GM12878 (cell line): ENCODE results near the gene YARS1. TPM values are rescaled to one million over a fixed set of nuclear protein-coding genes. Genes with fewer than 3 reads are reported as not detected.

Experiments
- ATAC-seq: fragments of 200-7000 bp; cut with Tn5 transposase; 3 replicates; pipeline ENCODE4 v1.9.1; 2020; ENCODE audit warnings: mild to moderate bottlenecking, moderate library complexity
- BruUV-seq: library from RNA; stranded (reverse); fragments of 400-500 nt; replicated peaks from 2 replicates; lab custom pipeline; 2021; lab: Mats Ljungman, UMichigan
- CTCF ChIA-PET: fragments of 300-600 bp; sonication (Branson Sonifier 250); formaldehyde crosslinking; extraction: SDS; loops from one replicate; lab custom pipeline; 2021; ENCODE audit warnings: inconsistent platforms; lab: Yijun Ruan, JAX
- POLR2A ChIA-PET: fragments of 350-600 bp; formaldehyde crosslinking; extraction: SDS; loops from one replicate; lab custom pipeline; 2021; ENCODE audit warnings: inconsistent platforms; lab: Charles Lee
- RAD21 ChIA-PET: fragments of 300-600 bp; sonication (Branson Sonifier 250); formaldehyde crosslinking; loops from one replicate; lab custom pipeline; 2023; ENCODE audit warnings: antibody characterized with exemption; ENCODE audit not compliant: unreplicated experiment; lab: Charles Lee
- SMC1A ChIA-PET: fragments of 300-600 bp; sonication (Branson Sonifier 250); formaldehyde crosslinking; loops from one replicate; lab custom pipeline; 2023; ENCODE audit not compliant: unreplicated experiment, uncharacterized antibody; lab: Charles Lee
- DNase-seq: peaks from one replicate; pipeline ENCODE4 v3.0.0-alpha.2; 2011; ENCODE audit warnings: low read depth, low spot score
- FAIRE-seq: peaks from 3 replicates; lab custom pipeline; 2011; peaks lifted over from hg19 to GRCh38; lab: Jason Lieb, UNC
- H2AFZ ChIP-seq: 2 replicates; pipeline ENCODE4 v1.6.0; 2011; ENCODE audit warnings: low read depth, low read length, control low read depth; ENCODE audit not compliant: control insufficient read depth
- H3K27ac ChIP-seq: 2 replicates; pipeline ENCODE4 v1.5.1; 2011; ENCODE audit warnings: control low read depth; ENCODE audit not compliant: control insufficient read depth, insufficient read depth
- H3K27me3 ChIP-seq, 2 experiments: replicated peaks in 1 of 2; 2 replicates each; pipeline versions ENCODE4 v1.6.0 to v1.6.1; 2011; ENCODE audit warnings: low read length in 1 of 2; ENCODE audit not compliant: control insufficient read depth in 2 of 2, insufficient read depth in 2 of 2
- H3K36me3 ChIP-seq, 2 experiments: 2 replicates each; pipeline ENCODE4 v1.5.1; 2011; ENCODE audit warnings: low read length in 1 of 2; ENCODE audit not compliant: control insufficient read depth in 2 of 2, insufficient read depth in 2 of 2
- H3K4me1 ChIP-seq: 2 replicates; pipeline ENCODE4 v1.6.1; 2011; ENCODE audit warnings: mild to moderate bottlenecking, low read length, moderate library complexity, mixed read lengths; ENCODE audit not compliant: control insufficient read depth, insufficient read depth
- H3K4me2 ChIP-seq: 2 replicates; pipeline ENCODE4 v1.6.0; 2011; ENCODE audit warnings: control low read depth; ENCODE audit not compliant: control insufficient read depth, insufficient read depth
- H3K4me3 ChIP-seq: fragments of 200-600 bp; sonication (generic); 2 replicates; pipeline ENCODE4 v1.5.1; 2016
- H3K79me2 ChIP-seq: 2 replicates; pipeline ENCODE4 v1.6.0; 2011; ENCODE audit warnings: low read length; ENCODE audit not compliant: control insufficient read depth, insufficient read depth
- H3K9ac ChIP-seq: 2 replicates; pipeline ENCODE4 v1.8.0; 2011; ENCODE audit warnings: low read length, control low read depth, mixed read lengths; ENCODE audit not compliant: control insufficient read depth, insufficient read depth
- H3K9me3 ChIP-seq: replicated peaks from 3 replicates; pipeline ENCODE4 v1.5.1; 2011; ENCODE audit warnings: mild to moderate bottlenecking, low read length; ENCODE audit not compliant: control insufficient read depth, insufficient read depth
- H4K20me1 ChIP-seq: 2 replicates; pipeline ENCODE4 v1.6.0; 2011; ENCODE audit not compliant: control insufficient read depth, insufficient read depth
- CHD2 ChIP-seq: IDR thresholded peaks from 2 replicates; pipeline ENCODE4 v1.6.1; 2011; ENCODE audit warnings: low read depth, low read length, improper control_type of control experiment, borderline replicate concordance
- EGR1 ChIP-seq, 2 experiments: IDR thresholded peaks; 1 replicate in 1 of 2; 2 replicates in 1 of 2; pipeline ENCODE4 v1.6.1; 2011 to 2012; ENCODE audit warnings: low read depth in 2 of 2, low read length in 2 of 2, borderline replicate concordance in 1 of 2, mild to moderate bottlenecking in 1 of 2, moderate library complexity in 1 of 2
- ESRRA ChIP-seq: IDR thresholded peaks from 2 replicates; pipeline ENCODE4 v1.6.1; 2012; ENCODE audit warnings: mild to moderate bottlenecking, low read length, improper control_type of control experiment
- HCFC1 ChIP-seq: fragments of 150-350 bp; IDR thresholded peaks from 2 replicates; pipeline ENCODE4 v1.6.1; 2014; ENCODE audit warnings: low read length
- SMAD5 ChIP-seq: IDR thresholded peaks from 2 replicates; pipeline ENCODE4 v1.6.1; 2016; ENCODE audit warnings: antibody characterized with exemption, low read depth
- SREBF1 ChIP-seq: IDR thresholded peaks from 2 replicates; pipeline ENCODE4 v1.6.1; 2012; ENCODE audit warnings: mild to moderate bottlenecking, low read length
- SREBF2 ChIP-seq: IDR thresholded peaks from 2 replicates; pipeline ENCODE4 v1.6.1; 2012; ENCODE audit warnings: mild to moderate bottlenecking, low read length
- WGBS: methylation state at CpG from one replicate; pipeline ENCODE4 v1.1.6; 2016; ENCODE audit warnings: low lambda C conversion rate; ENCODE audit not compliant: insufficient replicate concordance, insufficient coverage; ENCODE audit errors: missing lambda C conversion rate; 5-methylcytosine and 5-hydroxymethylcytosine counted together
- in situ Hi-C: fragments of 300-500 bp; cut with MboI; formaldehyde crosslinking; loops from 9 replicates; pipeline ENCODE4 v1.14.3; 2018; ENCODE audit warnings: mixed read lengths
- intact Hi-C: fragments of 100-400 bp; cut with micrococcal nuclease; formaldehyde crosslinking; loops from one replicate; pipeline ENCODE4 v1.14.2; 2022; ENCODE audit not compliant: unreplicated experiment
- polyA plus RNA-seq, 11 experiments: library from polyadenylated mRNA; depleted of rRNA in 4 of 11; unstranded in 6 of 11; stranded (reverse) in 5 of 11; fragments of >200 nt; fragmentation: Nextera tagmentation in 4 of 11; fragmentation: Illumina TruSeq in 1 of 11; extraction: Ambion mirVana in 4 of 11; extraction: Trizol in 1 of 11; gene quantifications; 1 replicate in 1 of 11; 2 replicates in 10 of 11; pipeline versions ENCODE4 v1.2.1 to v1.2.3, GENCODE V29; 2011 to 2016; ENCODE audit warnings: inconsistent platforms in 2 of 11, missing spikeins in 2 of 11, low read depth in 1 of 11
- total RNA-seq, 4 experiments: library from RNA; depleted of rRNA in 3 of 4; stranded (reverse); fragments of >200 nt in 3 of 4; fragmentation: Illumina TruSeq in 1 of 4; extraction: Trizol in 1 of 4; gene quantifications; 2 replicates each; pipeline versions ENCODE4 v1.2.1 to v1.2.3, GENCODE V29; 2013 to 2021
- TF ChIP-seq, protein P1 (sequence below): fragments of 450-650 bp; IDR thresholded peaks from 2 replicates; pipeline ENCODE4 v1.6.1; 2016; ENCODE audit warnings: mild to moderate bottlenecking

Gene YARS1
- total and polyA plus RNA-seq, 10 of the 15 experiments (the other 5 are each of a cell fraction or from before 2014, with no cell fraction given) = 39.9 to 202 (median 136) TPM

DNA sequence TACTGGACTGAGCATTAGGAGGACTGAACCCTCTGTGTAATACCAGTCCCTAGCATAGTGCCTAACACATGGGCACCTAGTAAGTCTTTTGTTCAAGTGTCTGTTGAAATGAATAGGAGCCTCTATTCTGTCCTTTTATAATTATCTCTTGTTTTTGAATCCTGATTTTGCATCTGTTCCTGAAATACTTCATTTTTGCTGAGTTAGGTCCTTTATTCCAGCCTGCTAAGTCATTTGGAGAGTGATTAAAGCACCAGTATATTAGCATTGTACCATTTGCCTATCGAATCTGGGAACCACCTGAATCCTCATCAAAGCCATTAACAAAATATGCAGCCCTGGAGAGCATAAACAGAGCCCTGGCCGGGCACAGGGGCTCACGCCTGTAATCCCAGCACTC, 32.3 kb downstream of the YARS1 start:
- no peak overlapping the region for H2AFZ ChIP-seq
- no peak overlapping the region for H3K4me2 ChIP-seq
- CTCF ChIA-PET = interaction anchor here (0.6 kb wide), 1 partner anchor 91 kb away, joined by 3 read pairs; no protein-coding TSS in a partner anchor
- H3K36me3 ChIP-seq = peaks cover 31 to 61% of the 10 kb centered on the region in 2 experiments
- ATAC-seq = no peak
- H3K4me3 ChIP-seq = no peak overlapping the region
- FAIRE-seq = no peak
- H3K27me3 ChIP-seq = no peaks in the 10 kb centered on the region
- H3K4me1 ChIP-seq = peaks cover 2% of the 10 kb centered on the region; the same call in 1 of the 2 replicates
- no peaks in the 10 kb centered on the region for H3K9me3 ChIP-seq
- POLR2A ChIA-PET = interaction anchor here (1.0 kb wide), 1 partner anchor 10 kb away, joined by 3 read pairs; no protein-coding TSS in a partner anchor
- in situ Hi-C loops = no loop called here
- H4K20me1 ChIP-seq = no peaks in the 10 kb centered on the region
- H3K27ac ChIP-seq = no peak overlapping the region
- TF ChIP-seq HCFC1 (no peak), EGR1 (IDR thresholded peaks at IDR 0.05; ENCODE audit: borderline replicate concordance in 1 of 2, low read depth in 2 of 2, low read length in 2 of 2) (no peak), CHD2 (no peak), SMAD5 (no peak), SREBF1 (no peak), ESRRA (no peak), SREBF2 (no peak)
- TF ChIP-seq, protein P1, sequence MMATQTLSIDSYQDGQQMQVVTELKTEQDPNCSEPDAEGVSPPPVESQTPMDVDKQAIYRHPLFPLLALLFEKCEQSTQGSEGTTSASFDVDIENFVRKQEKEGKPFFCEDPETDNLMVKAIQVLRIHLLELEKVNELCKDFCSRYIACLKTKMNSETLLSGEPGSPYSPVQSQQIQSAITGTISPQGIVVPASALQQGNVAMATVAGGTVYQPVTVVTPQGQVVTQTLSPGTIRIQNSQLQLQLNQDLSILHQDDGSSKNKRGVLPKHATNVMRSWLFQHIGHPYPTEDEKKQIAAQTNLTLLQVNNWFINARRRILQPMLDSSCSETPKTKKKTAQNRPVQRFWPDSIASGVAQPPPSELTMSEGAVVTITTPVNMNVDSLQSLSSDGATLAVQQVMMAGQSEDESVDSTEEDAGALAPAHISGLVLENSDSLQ = no peak
- SMC1A ChIA-PET = interaction anchor here (1.5 kb wide), 1 partner anchor 12 kb away, joined by 6 read pairs; no protein-coding TSS in a partner anchor
- DNase-seq = no peak
- BruUV-seq = no TSS peak
- H3K9ac ChIP-seq = no peak overlapping the region
- RAD21 ChIA-PET = no interaction called here
- no peaks in the 10 kb centered on the region for H3K79me2 ChIP-seq
- whole genome bisulfite sequencing = 92% methylated on average over 3 of the region's 3 CpGs
- intact Hi-C loops = no loop called here
